ENCODE data around the gene SRGAP1. TPM values are rescaled to one million over a fixed set of nuclear protein-coding genes. Genes with fewer than 3 reads are reported as not detected.

The SRGAP1 gene
- total and polyA plus RNA-seq, 4 donors: 13.9 to 17.3 (median 15.2) TPM

DNA sequence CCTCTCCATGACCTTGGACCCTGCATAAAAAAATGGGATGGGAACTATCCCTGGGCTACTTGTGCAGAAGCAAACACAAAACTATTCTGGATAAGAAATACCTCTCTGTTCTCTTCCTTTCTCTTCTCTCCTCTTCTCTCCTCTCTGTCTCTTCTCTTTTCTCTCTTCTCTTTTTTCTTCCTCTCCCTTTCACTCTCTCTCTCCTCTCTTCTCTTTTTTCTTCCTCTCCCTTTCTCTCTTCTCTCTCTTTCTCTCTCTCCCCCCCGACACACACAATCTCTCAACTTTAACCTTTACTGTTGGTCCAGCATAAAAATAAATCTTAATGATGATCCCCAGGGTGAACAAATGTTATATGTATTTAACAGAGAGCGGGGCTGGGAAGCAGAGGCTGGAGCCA, 141.4 kb downstream of the SRGAP1 start:
- Histone ChIP-seq H3K4me1 (ENCODE audit: control insufficient read depth, insufficient read depth, low read length) (peaks cover 4% of the 10 kb centered on the region), H3K4me3 (ENCODE audit: low read depth, low read length) (no peak overlapping the region), H3K36me3 (ENCODE audit: control insufficient read depth, insufficient read depth, low read length) (no peaks in the 10 kb centered on the region), H3K27me3 (ENCODE audit: control insufficient read depth, insufficient read depth, low read length) (no peaks in the 10 kb centered on the region), H3K9me3 (ENCODE audit: control insufficient read depth, insufficient read depth, low read length) (no peaks in the 10 kb centered on the region), H3K27ac (ENCODE audit: low read depth, low read length) (no peak overlapping the region)
- no CpG with 5 or more reads among the region's 2 CpGs for WGBS (ENCODE audit: insufficient coverage)
- no peak for DNase-seq (ENCODE audit: low read depth in 4 of 6, low spot score in 6 of 6)

DNA sequence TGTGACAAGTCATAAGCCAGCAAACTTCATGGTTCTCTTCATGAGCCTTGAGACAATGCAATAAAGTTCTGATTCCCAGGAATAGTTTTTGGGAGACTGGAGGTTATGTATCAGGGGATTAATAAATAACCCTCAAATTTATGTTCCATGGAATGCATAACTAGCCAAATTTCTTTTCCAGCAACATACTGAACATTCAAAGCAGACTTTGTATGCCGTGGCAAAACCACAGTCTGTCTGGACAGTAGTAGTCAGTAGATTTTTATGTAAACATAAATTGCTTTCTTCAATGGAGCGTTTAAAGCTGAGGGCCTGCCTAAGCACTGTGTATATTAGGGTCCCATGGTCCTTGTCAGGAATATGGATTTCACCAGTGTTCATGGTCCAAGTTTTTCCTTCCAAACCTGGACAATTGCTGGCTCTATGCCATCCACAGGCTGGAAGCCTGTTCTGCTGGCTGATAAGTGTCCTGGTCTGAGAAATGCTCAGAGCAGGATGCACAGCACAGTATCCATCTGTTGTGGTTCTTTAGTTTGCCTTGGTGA, 144.9 kb downstream of the SRGAP1 start:
- WGBS (ENCODE audit: insufficient coverage): 75% methylated on average over 1 of the region's 2 CpGs
- H3K4me1 ChIP-seq (ENCODE audit: control insufficient read depth, insufficient read depth, low read length): peaks cover 4% of the 10 kb centered on the region
- peak in 1 of 6 donors; percentile 45 for DNase-seq (ENCODE audit: low read depth in 4 of 6, low spot score in 6 of 6)

DNA sequence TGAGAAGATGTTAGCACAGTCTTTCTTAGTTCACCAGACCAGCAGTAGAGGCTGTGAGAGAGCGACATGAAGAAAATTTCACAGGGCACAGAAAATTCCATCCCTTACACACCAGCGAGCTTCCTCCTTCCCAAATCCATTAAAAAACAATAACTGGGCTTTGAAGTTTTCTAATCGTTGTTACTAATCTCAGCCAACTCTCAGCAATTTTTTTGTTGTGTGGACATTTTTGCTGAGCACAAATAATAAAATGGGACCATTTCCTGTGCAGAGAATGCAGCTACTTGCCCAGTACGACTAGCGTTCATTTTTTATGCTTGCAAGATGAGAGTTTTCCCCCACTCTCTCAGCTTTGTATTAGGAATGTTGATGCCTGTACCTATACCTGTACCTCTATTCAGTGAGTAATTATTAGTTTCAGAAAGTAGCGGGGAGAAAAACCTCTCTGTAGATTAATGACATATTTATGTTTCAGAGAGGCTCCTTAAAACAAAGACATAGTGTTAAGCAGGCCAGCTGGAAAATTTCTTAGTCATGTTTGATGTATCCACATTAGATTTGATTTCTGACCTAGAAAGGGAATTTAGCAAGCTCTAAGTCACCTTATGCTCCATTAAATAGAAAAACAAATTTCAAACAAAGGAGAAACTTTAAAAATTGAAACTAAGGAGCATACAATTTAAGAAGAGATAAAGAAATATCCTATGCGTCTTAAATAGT, 146.5 kb downstream of the SRGAP1 start:
- Histone ChIP-seq H3K36me3 (ENCODE audit: control insufficient read depth, insufficient read depth, low read length) (no peaks in the 10 kb centered on the region), H3K27ac (ENCODE audit: low read depth, low read length) (peak overlapping the region; percentile 7), H3K27me3 (ENCODE audit: control insufficient read depth, insufficient read depth, low read length) (no peaks in the 10 kb centered on the region), H3K4me3 (ENCODE audit: low read depth, low read length) (no peak overlapping the region), H3K4me1 (ENCODE audit: control insufficient read depth, insufficient read depth, low read length) (peaks cover 4% of the 10 kb centered on the region), H3K9me3 (ENCODE audit: control insufficient read depth, insufficient read depth, low read length) (no peaks in the 10 kb centered on the region)
- WGBS (ENCODE audit: insufficient coverage): no CpG with 5 or more reads among the region's 7 CpGs
- no peak for DNase-seq (ENCODE audit: low read depth in 4 of 6, low spot score in 6 of 6)

More for the DNA sequence above, 144.9 kb downstream of the SRGAP1 start:
- H3K4me3 ChIP-seq (ENCODE audit: low read depth, low read length): no peak overlapping the region
- H3K27ac ChIP-seq (ENCODE audit: low read depth, low read length): no peak overlapping the region
- no peaks in the 10 kb centered on the region for H3K9me3 ChIP-seq (ENCODE audit: control insufficient read depth, insufficient read depth, low read length)
- no peaks in the 10 kb centered on the region for H3K27me3 ChIP-seq (ENCODE audit: control insufficient read depth, insufficient read depth, low read length)
- H3K36me3 ChIP-seq (ENCODE audit: control insufficient read depth, insufficient read depth, low read length): no peaks in the 10 kb centered on the region

DNA sequence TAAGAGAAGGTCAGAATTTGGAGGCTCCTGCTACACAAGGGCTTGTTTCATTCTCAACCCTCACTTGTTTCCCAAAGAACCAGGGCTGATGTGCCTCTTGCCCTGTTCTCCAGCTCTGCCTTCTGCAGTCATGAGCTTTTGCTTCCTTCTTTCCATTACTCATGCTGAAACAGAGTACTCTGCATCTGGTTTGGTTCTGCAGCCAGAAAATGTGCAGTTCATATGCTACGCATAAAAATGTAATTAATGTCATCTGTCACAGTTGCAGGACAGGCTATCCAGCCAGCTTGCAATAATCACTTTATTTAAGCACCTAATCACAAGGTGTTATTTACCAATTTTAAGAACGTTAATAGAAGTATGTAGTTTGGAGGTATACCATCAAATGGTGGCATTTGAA, 150.2 kb downstream of the SRGAP1 start:
- H3K4me3 ChIP-seq (ENCODE audit: low read depth, low read length): no peak overlapping the region
- H3K27me3 ChIP-seq (ENCODE audit: control insufficient read depth, insufficient read depth, low read length): no peaks in the 10 kb centered on the region
- DNase-seq (ENCODE audit: low read depth in 4 of 6, low spot score in 6 of 6): peak in 2 of 6 donors; percentile 16 to 40
- H3K4me1 ChIP-seq (ENCODE audit: control insufficient read depth, insufficient read depth, low read length): no peaks in the 10 kb centered on the region
- H3K9me3 ChIP-seq (ENCODE audit: control insufficient read depth, insufficient read depth, low read length): no peaks in the 10 kb centered on the region
- no peaks in the 10 kb centered on the region for H3K36me3 ChIP-seq (ENCODE audit: control insufficient read depth, insufficient read depth, low read length)
- no peak overlapping the region for H3K27ac ChIP-seq (ENCODE audit: low read depth, low read length)
- no CpG with 5 or more reads among the region's 2 CpGs for WGBS (ENCODE audit: insufficient coverage)

DNA sequence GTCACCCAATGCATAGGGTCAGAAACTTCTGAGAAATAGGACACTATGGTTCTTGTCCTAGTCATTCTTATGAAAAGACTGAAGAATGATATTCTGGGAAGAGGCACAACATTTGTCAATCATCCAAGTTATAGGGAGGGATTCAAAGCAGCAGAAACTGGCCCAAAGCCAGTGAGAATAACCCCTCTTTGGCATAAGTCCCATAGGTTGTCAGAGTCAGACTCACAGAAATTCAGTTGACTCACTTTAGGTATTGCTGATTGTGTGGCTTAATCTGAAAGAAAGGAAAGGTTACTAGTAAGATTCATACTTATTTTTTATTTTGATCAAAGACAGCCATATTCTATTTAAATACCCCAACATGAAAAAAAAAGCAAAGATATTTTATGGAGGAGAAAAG, 151.0 kb downstream of the SRGAP1 start:
- Histone ChIP-seq H3K27ac (ENCODE audit: low read depth, low read length) (no peak overlapping the region), H3K4me3 (ENCODE audit: low read depth, low read length) (no peak overlapping the region), H3K4me1 (ENCODE audit: control insufficient read depth, insufficient read depth, low read length) (no peaks in the 10 kb centered on the region), H3K9me3 (ENCODE audit: control insufficient read depth, insufficient read depth, low read length) (no peaks in the 10 kb centered on the region), H3K27me3 (ENCODE audit: control insufficient read depth, insufficient read depth, low read length) (no peaks in the 10 kb centered on the region), H3K36me3 (ENCODE audit: control insufficient read depth, insufficient read depth, low read length) (no peaks in the 10 kb centered on the region)
- DNase-seq (ENCODE audit: low read depth in 4 of 6, low spot score in 6 of 6): peak in 1 of 6 donors; percentile 20

DNA sequence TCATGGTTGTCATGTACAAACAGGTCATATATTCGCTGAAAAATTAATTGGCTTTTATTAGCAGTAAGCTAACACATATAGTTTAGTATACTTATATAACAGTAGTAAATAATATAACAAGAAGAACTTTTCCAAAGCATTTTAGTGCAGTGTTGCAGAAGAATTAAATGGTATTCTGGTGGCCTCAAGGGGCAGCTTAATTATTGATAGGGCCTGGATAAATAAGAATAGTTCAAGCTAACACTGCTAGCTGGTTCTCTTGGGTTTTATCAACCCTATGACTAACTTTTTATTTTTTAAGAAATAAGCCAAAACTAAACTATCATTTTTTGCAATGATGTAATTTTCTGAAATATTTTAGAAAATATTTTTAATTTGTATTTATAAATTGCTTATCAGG, 152.1 kb downstream of the SRGAP1 start:
- H3K27me3 ChIP-seq (ENCODE audit: control insufficient read depth, insufficient read depth, low read length): no peaks in the 10 kb centered on the region
- no peak for DNase-seq (ENCODE audit: low read depth in 4 of 6, low spot score in 6 of 6)
- no peaks in the 10 kb centered on the region for H3K9me3 ChIP-seq (ENCODE audit: control insufficient read depth, insufficient read depth, low read length)
- no peak overlapping the region for H3K4me3 ChIP-seq (ENCODE audit: low read depth, low read length)
- H3K27ac ChIP-seq (ENCODE audit: low read depth, low read length): no peak overlapping the region
- H3K36me3 ChIP-seq (ENCODE audit: control insufficient read depth, insufficient read depth, low read length): no peaks in the 10 kb centered on the region
- H3K4me1 ChIP-seq (ENCODE audit: control insufficient read depth, insufficient read depth, low read length): no peaks in the 10 kb centered on the region
- no CpG with 5 or more reads among the region's 1 CpG for WGBS (ENCODE audit: insufficient coverage)

DNA sequence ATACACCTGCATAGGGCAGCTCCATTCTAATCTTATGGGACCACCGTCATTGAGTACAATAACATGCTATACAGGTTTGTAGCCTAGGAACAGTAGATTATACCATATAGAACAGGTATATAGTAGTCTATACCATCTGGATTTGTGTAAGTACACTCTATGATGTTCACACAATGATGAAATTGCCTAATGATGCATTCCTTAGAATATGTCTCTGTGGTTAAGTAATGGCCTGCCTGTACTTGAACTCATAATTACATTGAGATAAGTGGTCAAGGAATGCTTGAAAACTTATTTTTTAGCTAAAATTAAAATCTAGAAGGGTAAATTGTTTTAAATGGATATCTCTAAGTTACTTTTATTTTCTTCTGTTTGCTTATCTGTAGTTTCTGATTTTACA, 152.7 kb downstream of the SRGAP1 start:
- Histone ChIP-seq H3K27ac (ENCODE audit: low read depth, low read length) (no peak overlapping the region), H3K4me1 (ENCODE audit: control insufficient read depth, insufficient read depth, low read length) (no peaks in the 10 kb centered on the region), H3K27me3 (ENCODE audit: control insufficient read depth, insufficient read depth, low read length) (no peaks in the 10 kb centered on the region), H3K9me3 (ENCODE audit: control insufficient read depth, insufficient read depth, low read length) (no peaks in the 10 kb centered on the region), H3K36me3 (ENCODE audit: control insufficient read depth, insufficient read depth, low read length) (no peaks in the 10 kb centered on the region), H3K4me3 (ENCODE audit: low read depth, low read length) (no peak overlapping the region)
- DNase-seq (ENCODE audit: low read depth in 4 of 6, low spot score in 6 of 6): no peak
- no CpG with 5 or more reads among the region's 1 CpG for WGBS (ENCODE audit: insufficient coverage)

DNA sequence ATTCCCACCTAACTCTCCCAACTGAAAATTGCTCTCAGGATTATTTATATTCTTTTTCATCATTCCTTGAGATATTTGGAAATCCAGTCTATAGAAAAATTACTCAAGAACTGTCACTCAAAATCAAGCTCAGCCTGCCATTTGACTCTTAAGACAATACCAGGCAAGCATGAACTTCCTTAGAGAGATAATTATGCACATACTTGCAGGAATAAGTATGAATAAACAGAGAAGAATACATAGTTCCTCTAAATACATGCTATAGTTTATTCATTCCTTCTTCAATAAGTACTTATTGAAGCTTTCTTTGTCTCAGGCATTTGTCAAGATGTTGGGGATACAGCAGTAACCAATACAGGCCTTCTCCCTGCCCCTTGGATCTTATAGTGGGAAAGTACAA, 154.1 kb downstream of the SRGAP1 start:
- no peak for DNase-seq (ENCODE audit: low read depth in 4 of 6, low spot score in 6 of 6)
- H3K36me3 ChIP-seq (ENCODE audit: control insufficient read depth, insufficient read depth, low read length): no peaks in the 10 kb centered on the region
- H3K4me3 ChIP-seq (ENCODE audit: low read depth, low read length): no peak overlapping the region
- no peaks in the 10 kb centered on the region for H3K4me1 ChIP-seq (ENCODE audit: control insufficient read depth, insufficient read depth, low read length)
- no peak overlapping the region for H3K27ac ChIP-seq (ENCODE audit: low read depth, low read length)
- no peaks in the 10 kb centered on the region for H3K9me3 ChIP-seq (ENCODE audit: control insufficient read depth, insufficient read depth, low read length)
- H3K27me3 ChIP-seq (ENCODE audit: control insufficient read depth, insufficient read depth, low read length): no peaks in the 10 kb centered on the region

DNA sequence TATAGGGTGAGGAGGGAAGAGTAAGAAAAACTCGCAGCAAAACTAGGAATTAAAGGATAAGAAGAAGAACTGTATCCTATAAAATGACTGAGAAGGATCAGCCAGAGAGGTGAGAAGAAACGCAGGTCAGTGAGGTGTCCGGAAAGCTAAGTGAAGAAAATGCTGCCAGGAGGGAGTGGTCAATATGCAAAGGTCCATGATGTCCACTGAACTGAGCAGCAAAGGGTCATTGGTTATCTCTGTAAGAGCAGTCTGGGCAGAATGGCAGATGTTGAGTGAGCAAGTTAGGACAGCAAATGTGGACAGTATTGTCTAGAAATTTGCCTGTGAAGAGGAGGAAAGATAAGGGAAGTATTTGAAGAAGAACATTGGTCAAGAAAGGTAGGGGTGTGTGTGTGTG, 155.4 kb downstream of the SRGAP1 start:
- H3K27ac ChIP-seq (ENCODE audit: low read depth, low read length): no peak overlapping the region
- no peaks in the 10 kb centered on the region for H3K27me3 ChIP-seq (ENCODE audit: control insufficient read depth, insufficient read depth, low read length)
- H3K9me3 ChIP-seq (ENCODE audit: control insufficient read depth, insufficient read depth, low read length): no peaks in the 10 kb centered on the region
- no peak for DNase-seq (ENCODE audit: low read depth in 4 of 6, low spot score in 6 of 6)
- 98% methylated on average over 3 of the region's 3 CpGs for WGBS (ENCODE audit: insufficient coverage)
- H3K4me3 ChIP-seq (ENCODE audit: low read depth, low read length): no peak overlapping the region
- H3K4me1 ChIP-seq (ENCODE audit: control insufficient read depth, insufficient read depth, low read length): no peaks in the 10 kb centered on the region
- H3K36me3 ChIP-seq (ENCODE audit: control insufficient read depth, insufficient read depth, low read length): no peaks in the 10 kb centered on the region

DNA sequence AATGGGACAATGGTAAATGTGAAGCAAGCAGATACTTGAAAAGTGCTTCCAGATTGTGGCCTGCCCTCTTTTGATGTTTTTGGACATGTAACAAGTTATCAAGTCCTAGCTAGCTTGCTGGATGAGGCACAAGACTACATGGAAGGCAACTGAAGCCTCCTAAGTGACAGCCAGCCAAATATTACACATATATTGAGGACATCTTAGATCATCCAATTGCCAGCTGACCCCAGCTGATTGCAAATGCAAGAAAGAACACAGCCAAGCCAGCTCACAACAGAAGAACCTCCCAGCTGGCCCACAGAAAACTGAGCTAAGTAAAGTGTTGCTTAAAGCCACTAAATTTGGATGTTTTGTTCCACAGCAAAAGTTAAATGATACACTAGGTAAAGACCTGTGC, 156.9 kb downstream of the SRGAP1 start:
- Histone ChIP-seq H3K4me1 (ENCODE audit: control insufficient read depth, insufficient read depth, low read length) (no peaks in the 10 kb centered on the region), H3K4me3 (ENCODE audit: low read depth, low read length) (no peak overlapping the region), H3K27ac (ENCODE audit: low read depth, low read length) (no peak overlapping the region), H3K36me3 (ENCODE audit: control insufficient read depth, insufficient read depth, low read length) (no peaks in the 10 kb centered on the region), H3K9me3 (ENCODE audit: control insufficient read depth, insufficient read depth, low read length) (no peaks in the 10 kb centered on the region), H3K27me3 (ENCODE audit: control insufficient read depth, insufficient read depth, low read length) (no peaks in the 10 kb centered on the region)
- DNase-seq (ENCODE audit: low read depth in 4 of 6, low spot score in 6 of 6): no peak

Data from spinal cord (tissue), 10 donors.